Liver (tissue), 9 donors: ENCODE data around the gene ZNRF2. TPM values are rescaled to one million over a fixed set of nuclear protein-coding genes. Genes with fewer than 3 reads are reported as not detected.

ENCODE experiments used
- DNase-seq: peaks from one replicate; pipeline ENCODE4 v3.0.0-alpha.2; 2017; ENCODE audit warnings: low spot score
- H3K27ac ChIP-seq, 2 donors: one replicate each; pipeline ENCODE4 v1.7.0; 2013; ENCODE audit warnings: inconsistent platforms in 2 of 2, low read length in 2 of 2, control low read depth in 1 of 2, low read depth in 1 of 2, mild to moderate bottlenecking in 1 of 2
- H3K27me3 ChIP-seq, 4 donors: one replicate each; pipeline versions ENCODE4 v1.6.1 to v1.7.0; 2013; ENCODE audit warnings: low read length in 3 of 4, inconsistent platforms in 1 of 4, mild to moderate bottlenecking in 1 of 4, moderate library complexity in 1 of 4; ENCODE audit not compliant: control insufficient read depth in 4 of 4, insufficient read depth in 4 of 4
- H3K36me3 ChIP-seq, 4 donors: one replicate each; pipeline versions ENCODE4 v1.6.1 to v1.7.0; 2013; ENCODE audit warnings: low read length in 3 of 4, mild to moderate bottlenecking in 3 of 4, low read depth in 1 of 4, moderate library complexity in 1 of 4; ENCODE audit not compliant: control insufficient read depth in 4 of 4, insufficient read depth in 3 of 4
- H3K4me1 ChIP-seq, 4 donors: one replicate each; pipeline versions ENCODE4 v1.6.1 to v1.7.0; 2013; ENCODE audit warnings: low read length in 3 of 4, mild to moderate bottlenecking in 3 of 4, moderate library complexity in 1 of 4; ENCODE audit not compliant: control insufficient read depth in 4 of 4, insufficient read depth in 4 of 4
- H3K4me3 ChIP-seq, 3 donors: one replicate each; pipeline versions ENCODE4 v1.6.1 to v1.7.0; 2013; ENCODE audit warnings: low read length in 3 of 3, control low read depth in 1 of 3, low read depth in 1 of 3, mild to moderate bottlenecking in 1 of 3
- H3K9ac ChIP-seq, 2 donors: one replicate each; pipeline ENCODE4 v1.7.0; 2013; ENCODE audit warnings: low read length in 2 of 2, mild to moderate bottlenecking in 2 of 2, moderate library complexity in 2 of 2, control low read depth in 1 of 2, low read depth in 1 of 2
- H3K9me3 ChIP-seq, 4 donors: one replicate each; pipeline versions ENCODE4 v1.6.1 to v1.7.0; 2013; ENCODE audit warnings: low read length in 3 of 4; ENCODE audit not compliant: control insufficient read depth in 4 of 4
- EGR1 ChIP-seq, 2 donors: IDR thresholded peaks; 2 replicates each; pipeline ENCODE4 v1.6.1; 2016 to 2018; ENCODE audit warnings: antibody characterized with exemption in 2 of 2, low read depth in 2 of 2
- FOXA2 ChIP-seq: IDR thresholded peaks from 2 replicates; pipeline ENCODE4 v1.6.1; 2016; ENCODE audit warnings: antibody characterized with exemption
- HNF4A ChIP-seq, 2 donors: conservative IDR thresholded peaks; 2 replicates each; pipeline ENCODE4 v1.6.1; 2016; ENCODE audit warnings: antibody characterized with exemption in 2 of 2, mild to moderate bottlenecking in 2 of 2
- NR2F2 ChIP-seq: IDR thresholded peaks from 2 replicates; pipeline ENCODE4 v1.6.1; 2016; ENCODE audit warnings: antibody characterized with exemption
- RAD21 ChIP-seq, 2 donors: IDR thresholded peaks; 2 replicates each; pipeline ENCODE4 v1.6.1; 2016; ENCODE audit warnings: antibody characterized with exemption in 2 of 2, mild to moderate bottlenecking in 2 of 2
- SP1 ChIP-seq: IDR thresholded peaks from 2 replicates; pipeline ENCODE4 v1.6.1; 2018; ENCODE audit warnings: antibody characterized with exemption, mild to moderate bottlenecking
- YY1 ChIP-seq: IDR thresholded peaks from 2 replicates; pipeline ENCODE4 v1.6.1; 2016; ENCODE audit warnings: antibody characterized with exemption, mild to moderate bottlenecking
- WGBS: extraction: QIAGEN DNeasy Blood & Tissue Kit; methylation state at CpG from one replicate; pipeline ENCODE4 v1.1.7; 2013; 5-methylcytosine and 5-hydroxymethylcytosine counted together
- polyA plus RNA-seq, 2 donors: library from polyadenylated mRNA; stranded (reverse) in 1 of 2; unstranded in 1 of 2; fragments of 200-250 nt in 1 of 2; fragments of >200 nt in 1 of 2; fragmentation: Nextera tagmentation in 1 of 2; extraction: Ambion mirVana in 1 of 2; gene quantifications; one replicate each; pipeline versions ENCODE4 v1.2.1 to v1.2.3, GENCODE V29; 2013 to 2015
- total RNA-seq, 2 donors: library from RNA; depleted of rRNA; stranded (reverse); fragments of >200 nt; gene quantifications; one replicate each; pipeline ENCODE4 v1.2.3, GENCODE V29; 2014
- TF ChIP-seq, protein P1 (sequence below): fragments of 150-350 bp; IDR thresholded peaks from 2 replicates; pipeline ENCODE4 v1.5.1; 2017; ENCODE audit warnings: improper control_type of control experiment, low read depth, low read length; ENCODE audit not compliant: missing input control
- TF ChIP-seq, protein P2 (sequence below): IDR thresholded peaks from 2 replicates; pipeline ENCODE4 v1.6.1; 2016; ENCODE audit warnings: antibody characterized with exemption, mild to moderate bottlenecking
- donor health status: healthy.
- donor health status: healthy.
- donor health status: healthy.
- donor health status: healthy.
- donor health status: healthy.

The ZNRF2 gene
- total and polyA plus RNA-seq, 4 donors, result 6.9 to 30.0 (median 12.7) TPM

DNA sequence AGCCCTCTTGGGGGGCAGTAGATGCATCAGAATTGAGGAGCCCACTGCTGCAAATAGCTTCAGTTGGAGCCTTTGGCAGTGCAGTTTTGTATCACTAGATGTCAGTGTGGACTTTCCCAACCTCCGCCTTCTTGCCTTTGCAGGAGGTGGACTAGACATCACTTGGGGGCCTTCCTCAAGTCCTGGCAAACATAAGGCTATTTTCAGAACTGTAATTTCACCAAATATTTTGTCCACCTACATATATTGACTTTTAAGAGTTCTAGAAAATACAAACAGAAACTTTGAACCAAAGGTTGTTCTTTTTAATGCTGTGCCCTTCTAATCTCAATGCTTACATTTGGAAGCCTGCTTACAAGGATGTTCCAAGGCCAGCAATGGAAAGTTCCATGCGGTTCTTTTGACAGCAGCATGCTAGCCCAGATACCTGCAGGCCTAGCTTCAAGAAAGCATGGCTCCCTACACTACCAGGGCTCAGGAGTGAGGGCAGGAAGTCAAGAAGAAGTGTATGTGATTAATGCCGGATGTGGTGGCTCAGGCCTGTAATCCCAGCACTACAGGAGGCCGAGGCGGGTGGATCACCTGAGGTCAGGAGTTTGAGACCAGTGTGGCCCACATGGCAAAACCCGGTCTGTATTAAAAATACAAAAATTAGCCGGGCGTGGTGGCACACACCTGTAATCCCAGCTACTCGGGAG lies 8.0 kb upstream of the ZNRF2 start:
- WGBS, result 77% methylated on average over 9 of the region's 9 CpGs
- Histone ChIP-seq H3K4me3 (no peak overlapping the region), H3K27ac (no peak overlapping the region), H3K9ac (no peak overlapping the region), H3K9me3 (no peaks in the 10 kb centered on the region), H3K27me3 (no peaks in the 10 kb centered on the region), H3K4me1 (peaks cover 2 to 40% (median 26%) of the 10 kb centered on the region in 4 donors), H3K36me3 (no peaks in the 10 kb centered on the region)
- no peak for TF ChIP-seq EGR1 (IDR thresholded peaks at IDR 0.05; ENCODE audit: low read depth in 2 of 2)
- no peak for TF ChIP-seq HNF4A (conservative IDR thresholded peaks at IDR 0.05)
- TF ChIP-seq, protein P1, sequence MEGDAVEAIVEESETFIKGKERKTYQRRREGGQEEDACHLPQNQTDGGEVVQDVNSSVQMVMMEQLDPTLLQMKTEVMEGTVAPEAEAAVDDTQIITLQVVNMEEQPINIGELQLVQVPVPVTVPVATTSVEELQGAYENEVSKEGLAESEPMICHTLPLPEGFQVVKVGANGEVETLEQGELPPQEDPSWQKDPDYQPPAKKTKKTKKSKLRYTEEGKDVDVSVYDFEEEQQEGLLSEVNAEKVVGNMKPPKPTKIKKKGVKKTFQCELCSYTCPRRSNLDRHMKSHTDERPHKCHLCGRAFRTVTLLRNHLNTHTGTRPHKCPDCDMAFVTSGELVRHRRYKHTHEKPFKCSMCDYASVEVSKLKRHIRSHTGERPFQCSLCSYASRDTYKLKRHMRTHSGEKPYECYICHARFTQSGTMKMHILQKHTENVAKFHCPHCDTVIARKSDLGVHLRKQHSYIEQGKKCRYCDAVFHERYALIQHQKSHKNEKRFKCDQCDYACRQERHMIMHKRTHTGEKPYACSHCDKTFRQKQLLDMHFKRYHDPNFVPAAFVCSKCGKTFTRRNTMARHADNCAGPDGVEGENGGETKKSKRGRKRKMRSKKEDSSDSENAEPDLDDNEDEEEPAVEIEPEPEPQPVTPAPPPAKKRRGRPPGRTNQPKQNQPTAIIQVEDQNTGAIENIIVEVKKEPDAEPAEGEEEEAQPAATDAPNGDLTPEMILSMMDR, result peak; percentile 73
- TF ChIP-seq YY1, result no peak
- peak; percentile 88 to 92 for TF ChIP-seq RAD21 (IDR thresholded peaks at IDR 0.05)
- peak; percentile 50 for DNase-seq

DNA sequence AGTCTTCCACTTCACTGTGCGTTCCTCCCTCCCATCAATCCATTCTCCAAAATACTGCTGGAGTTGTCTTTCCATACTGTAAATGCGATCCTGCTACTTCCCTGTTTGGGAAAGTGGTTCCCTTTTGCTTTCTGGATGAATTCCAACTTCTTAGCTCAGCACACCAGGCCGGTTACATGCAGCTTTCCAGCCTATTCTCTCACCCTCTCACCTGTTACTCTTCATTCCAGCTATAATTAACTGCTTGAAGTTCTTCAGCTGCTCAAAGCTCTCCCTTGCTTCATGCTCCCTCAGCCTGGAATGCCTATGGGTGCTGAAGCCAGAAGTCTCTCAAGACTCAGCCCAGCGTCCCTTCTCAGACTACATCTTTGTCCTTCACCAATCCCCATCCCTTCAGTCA lies 6.0 kb upstream of the ZNRF2 start:
- Histone ChIP-seq H3K9me3 (no peaks in the 10 kb centered on the region), H3K27me3 (no peaks in the 10 kb centered on the region), H3K36me3 (no peaks in the 10 kb centered on the region), H3K9ac (no peak overlapping the region), H3K4me1 (peaks cover 3 to 43% (median 26%) of the 10 kb centered on the region in 4 donors), H3K27ac (peak overlapping the region in 1 of 2 donors; percentile 26), H3K4me3 (no peak overlapping the region)
- no peak for DNase-seq
- TF ChIP-seq FOXA2 (no peak), RAD21 (IDR thresholded peaks at IDR 0.05) (peak in 1 of 2 donors; percentile 7), SP1 (no peak), NR2F2 (no peak)
- TF ChIP-seq, protein P1, result no peak
- TF ChIP-seq, protein P2, sequence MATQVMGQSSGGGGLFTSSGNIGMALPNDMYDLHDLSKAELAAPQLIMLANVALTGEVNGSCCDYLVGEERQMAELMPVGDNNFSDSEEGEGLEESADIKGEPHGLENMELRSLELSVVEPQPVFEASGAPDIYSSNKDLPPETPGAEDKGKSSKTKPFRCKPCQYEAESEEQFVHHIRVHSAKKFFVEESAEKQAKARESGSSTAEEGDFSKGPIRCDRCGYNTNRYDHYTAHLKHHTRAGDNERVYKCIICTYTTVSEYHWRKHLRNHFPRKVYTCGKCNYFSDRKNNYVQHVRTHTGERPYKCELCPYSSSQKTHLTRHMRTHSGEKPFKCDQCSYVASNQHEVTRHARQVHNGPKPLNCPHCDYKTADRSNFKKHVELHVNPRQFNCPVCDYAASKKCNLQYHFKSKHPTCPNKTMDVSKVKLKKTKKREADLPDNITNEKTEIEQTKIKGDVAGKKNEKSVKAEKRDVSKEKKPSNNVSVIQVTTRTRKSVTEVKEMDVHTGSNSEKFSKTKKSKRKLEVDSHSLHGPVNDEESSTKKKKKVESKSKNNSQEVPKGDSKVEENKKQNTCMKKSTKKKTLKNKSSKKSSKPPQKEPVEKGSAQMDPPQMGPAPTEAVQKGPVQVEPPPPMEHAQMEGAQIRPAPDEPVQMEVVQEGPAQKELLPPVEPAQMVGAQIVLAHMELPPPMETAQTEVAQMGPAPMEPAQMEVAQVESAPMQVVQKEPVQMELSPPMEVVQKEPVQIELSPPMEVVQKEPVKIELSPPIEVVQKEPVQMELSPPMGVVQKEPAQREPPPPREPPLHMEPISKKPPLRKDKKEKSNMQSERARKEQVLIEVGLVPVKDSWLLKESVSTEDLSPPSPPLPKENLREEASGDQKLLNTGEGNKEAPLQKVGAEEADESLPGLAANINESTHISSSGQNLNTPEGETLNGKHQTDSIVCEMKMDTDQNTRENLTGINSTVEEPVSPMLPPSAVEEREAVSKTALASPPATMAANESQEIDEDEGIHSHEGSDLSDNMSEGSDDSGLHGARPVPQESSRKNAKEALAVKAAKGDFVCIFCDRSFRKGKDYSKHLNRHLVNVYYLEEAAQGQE, result no peak
- WGBS, result 63% methylated on average over 4 of the region's 4 CpGs
